ENCODE measurements around the gene DLK1.

Gene DLK1

GRCh38 chr14:100694579-100695422 is 31.9 kb upstream of the DLK1 start:
- no peak for DNase-seq

GRCh38 chr14:100695423-100695738 is 31.3 kb upstream of the DLK1 start:
- DNase-seq = no peak

- DNase-seq = no peak
Measured at GRCh38 chr14:100696008-100696407, 30.7 kb upstream of the DLK1 start.

- DNase-seq = no peak
Measured at GRCh38 chr14:100696590-100696989, 30.1 kb upstream of the DLK1 start.

GRCh38 chr14:100698066-100698465 is 28.6 kb upstream of the DLK1 start:
- no peak for DNase-seq

GRCh38 chr14:100698666-100699448 is 27.8 kb upstream of the DLK1 start:
- no peak for DNase-seq

GRCh38 chr14:100701314-100701713 is 25.4 kb upstream of the DLK1 start:
- no peak for DNase-seq

GRCh38 chr14:100702590-100702989 is 24.1 kb upstream of the DLK1 start:
- DNase-seq = no peak

- DNase-seq = no peak
Measured at GRCh38 chr14:100703386-100704220, 23.1 kb upstream of the DLK1 start.

GRCh38 chr14:100706200-100706599 is 20.5 kb upstream of the DLK1 start:
- no peak for DNase-seq

GRCh38 chr14:100706860-100707259 is 19.8 kb upstream of the DLK1 start:
- no peak for DNase-seq

GRCh38 chr14:100708425-100709288 is 18.0 kb upstream of the DLK1 start:
- no peak for DNase-seq

- DNase-seq = no peak
Measured at GRCh38 chr14:100709289-100710284, 17.1 kb upstream of the DLK1 start.

GRCh38 chr14:100710391-100710790 is 16.3 kb upstream of the DLK1 start:
- DNase-seq = no peak

GRCh38 chr14:100710826-100711462 is 15.7 kb upstream of the DLK1 start:
- no peak for DNase-seq

- DNase-seq = no peak
Measured at GRCh38 chr14:100711493-100711892, 15.2 kb upstream of the DLK1 start.

GRCh38 chr14:100712490-100712889 is 14.2 kb upstream of the DLK1 start:
- no peak for DNase-seq

- DNase-seq = no peak
Measured at GRCh38 chr14:100713705-100714104, 13.0 kb upstream of the DLK1 start.

- DNase-seq = no peak
Measured at GRCh38 chr14:100714258-100714892, 12.3 kb upstream of the DLK1 start.

- no peak for DNase-seq
Measured at GRCh38 chr14:100715332-100715731, 11.4 kb upstream of the DLK1 start.
